Stimulated activated naive CD4-positive, alpha-beta T cell (primary cell): ENCODE results near the gene CSNK1A1.
"Not testable (repeated sequence)": the region's sequence is repeated elsewhere in the genome, so short reads cannot be mapped to it uniquely, and the experiment has no call there.

Experiments used
- DNase-seq, 6 experiments: peaks; one replicate each; lab custom pipeline; 2025; lab: John Stamatoyannopoulos, UW

Gene CSNK1A1

DNA sequence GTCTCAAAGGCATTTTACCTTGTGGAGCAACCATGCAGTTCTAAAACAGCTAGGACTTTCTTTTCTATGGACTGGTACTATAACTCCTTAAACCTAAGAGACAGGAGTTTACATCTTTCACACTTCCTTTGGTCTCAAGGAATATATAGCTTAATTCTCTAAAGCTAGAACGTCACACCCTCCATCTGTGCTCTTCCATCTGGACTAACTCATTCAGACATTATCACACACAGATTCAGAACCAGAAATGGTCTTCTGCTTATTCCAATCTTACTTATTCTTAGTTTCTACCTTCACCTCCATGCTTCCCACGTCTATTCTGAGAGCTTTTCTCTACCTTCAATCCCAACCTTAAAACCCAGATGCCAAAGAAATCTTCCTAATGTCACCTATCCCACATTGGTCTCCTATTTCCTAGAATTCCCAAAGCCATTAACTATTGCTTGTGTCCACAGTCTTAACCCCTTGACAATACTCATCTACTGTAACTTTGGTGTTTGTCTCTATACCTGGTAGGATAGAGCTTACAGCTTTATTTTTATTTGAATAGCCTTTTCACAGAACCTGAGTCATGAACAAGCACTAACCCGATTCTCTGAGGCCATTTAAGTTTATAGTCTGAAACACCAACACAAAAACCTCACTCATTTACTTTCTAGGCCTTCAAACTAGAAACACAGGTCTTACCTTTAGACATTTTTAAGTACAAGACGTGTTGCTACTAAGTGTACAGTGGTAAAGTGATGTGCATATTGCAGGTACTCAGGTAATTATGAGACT is 22.8 kb downstream of the CSNK1A1 start:
- no peak for DNase-seq

GRCh38 chr5:149526845-149527590 is 24.2 kb downstream of the CSNK1A1 start:
- no peak for DNase-seq

DNA sequence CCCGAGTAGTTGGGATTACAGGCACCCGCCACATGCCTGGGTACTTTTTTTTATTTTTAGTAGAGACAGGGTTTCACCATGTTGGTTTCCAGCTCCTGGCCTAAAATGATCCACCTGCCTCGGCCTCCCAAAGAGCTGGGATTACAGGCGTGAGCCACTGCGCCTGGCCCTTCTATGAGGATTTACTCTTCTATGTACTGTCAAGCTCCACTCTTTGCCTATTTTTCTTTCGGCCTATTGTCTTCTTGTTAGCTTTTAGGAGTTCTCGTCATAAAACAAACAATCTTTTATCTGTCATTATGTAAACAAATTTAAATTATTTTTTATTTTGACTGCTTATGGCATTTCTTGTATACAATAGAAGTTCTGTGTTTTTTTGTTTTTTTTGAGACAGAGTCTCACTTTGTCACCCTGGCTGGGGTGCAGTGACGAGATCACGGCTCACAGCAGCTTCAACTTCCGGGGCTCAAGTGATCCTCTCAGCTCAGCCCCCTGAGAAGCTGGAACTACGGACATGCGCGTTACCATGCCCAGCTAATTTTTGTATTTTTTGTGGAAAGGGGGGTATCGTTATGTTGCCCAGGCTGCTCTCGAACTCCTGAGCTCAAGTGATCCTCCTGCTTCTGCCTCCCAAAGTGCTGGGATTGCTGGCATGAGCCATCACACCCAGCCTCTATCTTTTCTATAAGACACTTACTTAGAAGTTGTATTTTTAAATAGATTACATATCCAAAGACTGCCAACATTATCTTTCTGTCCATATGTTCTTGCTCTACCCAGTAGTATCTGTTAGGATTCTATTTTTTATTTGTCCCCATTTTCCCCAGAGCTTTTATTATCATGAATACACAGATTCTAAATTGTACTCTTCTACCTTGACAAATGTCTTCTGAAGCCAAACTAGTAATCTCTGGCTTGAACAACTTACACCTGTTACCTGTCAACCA is 29.2 kb downstream of the CSNK1A1 start:
- DNase-seq, result no peak

- DNase-seq, result no peak
Observed at GRCh38 chr5:149519601-149520000, 31.6 kb downstream of the CSNK1A1 start.

DNA sequence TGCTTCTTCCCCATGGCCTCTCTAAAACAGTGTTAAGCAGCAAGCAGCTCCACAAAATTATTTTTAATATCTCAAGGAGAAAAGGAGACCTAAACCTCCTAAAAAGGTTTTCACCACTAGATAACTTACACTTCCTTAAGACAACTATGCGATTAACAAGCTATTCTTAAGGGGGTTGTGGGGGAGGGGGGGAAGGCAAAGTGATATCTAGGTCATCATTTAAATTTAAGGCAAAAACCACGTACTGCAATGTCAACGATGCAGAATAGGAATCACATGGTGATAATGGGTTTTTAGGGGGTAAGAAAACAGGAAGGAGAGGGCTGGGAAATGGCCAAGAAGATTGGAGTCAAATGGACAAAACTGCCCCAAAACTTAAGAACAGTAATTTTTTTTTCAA is 32.6 kb downstream of the CSNK1A1 start:
- DNase-seq, result no peak

DNA sequence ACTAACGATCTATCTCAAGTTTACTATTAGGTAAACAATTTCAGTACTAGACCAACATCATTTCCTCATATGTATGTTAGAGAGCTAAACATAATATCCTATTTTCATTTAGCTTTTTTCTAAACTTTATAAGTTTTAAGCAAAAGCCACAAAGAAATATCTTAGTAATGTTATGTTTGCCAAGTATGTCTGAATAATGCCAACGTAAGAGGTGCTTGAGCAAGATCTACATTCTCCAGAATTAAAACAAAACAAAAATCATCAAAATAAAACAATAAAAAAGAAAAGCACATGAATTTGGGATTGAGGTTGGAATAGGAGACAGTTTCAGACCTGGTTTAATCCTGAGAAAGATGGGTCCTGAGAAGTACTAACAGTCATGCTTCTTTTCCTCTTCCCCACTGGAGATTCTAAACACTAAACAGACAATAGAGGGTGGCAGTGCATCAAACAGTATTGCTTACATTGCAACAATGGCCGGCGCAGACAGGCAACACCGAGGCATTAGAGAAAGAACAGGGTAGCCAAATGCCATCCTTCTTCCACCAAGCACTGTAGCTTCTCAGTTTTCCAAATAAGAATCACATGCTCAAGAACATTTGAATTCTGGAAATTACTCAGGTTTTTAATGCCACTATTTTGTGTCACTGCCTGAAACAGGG is 33.6 kb downstream of the CSNK1A1 start:
- DNase-seq, result no peak

DNA sequence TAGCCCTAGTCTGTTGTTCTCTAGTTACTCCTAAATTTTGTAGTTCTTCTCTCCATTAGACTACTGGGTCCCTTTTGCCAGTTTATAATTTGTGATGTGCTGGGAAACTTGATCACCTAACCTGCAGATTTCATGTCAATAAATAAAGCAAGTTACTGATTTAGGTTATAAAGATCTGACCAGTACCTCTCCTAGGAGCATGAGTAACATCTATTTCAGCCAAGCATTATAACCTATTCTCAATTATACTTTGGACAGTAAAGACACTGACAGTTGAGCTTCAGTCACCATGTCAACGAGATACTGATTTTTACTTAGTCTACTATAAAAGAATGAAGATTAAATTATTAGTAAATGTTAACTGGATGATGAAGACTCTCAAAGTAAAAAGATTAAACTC is 36.7 kb downstream of the CSNK1A1 start:
- no peak for DNase-seq

- not testable (repeated sequence) for DNase-seq
Observed at GRCh38 chr5:149513372-149513947, 37.8 kb downstream of the CSNK1A1 start.

DNA sequence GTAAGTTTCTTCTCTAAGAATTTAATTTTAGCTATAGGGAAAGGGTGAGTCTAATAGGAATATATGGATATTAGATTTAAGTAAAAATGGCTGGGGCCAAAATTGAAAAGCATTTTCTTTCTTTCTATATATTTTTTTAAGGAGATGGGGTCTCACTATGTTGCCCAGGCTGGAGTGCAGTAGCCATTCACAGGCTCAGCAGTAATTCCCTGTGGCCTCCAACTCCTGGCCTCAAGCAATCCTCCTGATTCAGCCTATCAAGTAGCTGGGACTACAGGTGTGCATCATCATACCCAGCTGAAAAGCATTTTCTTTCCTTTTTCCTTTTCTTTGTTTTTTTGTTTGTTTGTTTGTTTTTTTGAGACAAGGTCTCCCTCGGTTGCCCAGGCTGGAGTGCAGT is 41.1 kb downstream of the CSNK1A1 start:
- DNase-seq, result no peak

- no peak for DNase-seq
Observed at GRCh38 chr5:149504677-149505076, 46.6 kb downstream of the CSNK1A1 start.

- no peak for DNase-seq
Observed at GRCh38 chr5:149503006-149503405, 48.2 kb downstream of the CSNK1A1 start.

DNA sequence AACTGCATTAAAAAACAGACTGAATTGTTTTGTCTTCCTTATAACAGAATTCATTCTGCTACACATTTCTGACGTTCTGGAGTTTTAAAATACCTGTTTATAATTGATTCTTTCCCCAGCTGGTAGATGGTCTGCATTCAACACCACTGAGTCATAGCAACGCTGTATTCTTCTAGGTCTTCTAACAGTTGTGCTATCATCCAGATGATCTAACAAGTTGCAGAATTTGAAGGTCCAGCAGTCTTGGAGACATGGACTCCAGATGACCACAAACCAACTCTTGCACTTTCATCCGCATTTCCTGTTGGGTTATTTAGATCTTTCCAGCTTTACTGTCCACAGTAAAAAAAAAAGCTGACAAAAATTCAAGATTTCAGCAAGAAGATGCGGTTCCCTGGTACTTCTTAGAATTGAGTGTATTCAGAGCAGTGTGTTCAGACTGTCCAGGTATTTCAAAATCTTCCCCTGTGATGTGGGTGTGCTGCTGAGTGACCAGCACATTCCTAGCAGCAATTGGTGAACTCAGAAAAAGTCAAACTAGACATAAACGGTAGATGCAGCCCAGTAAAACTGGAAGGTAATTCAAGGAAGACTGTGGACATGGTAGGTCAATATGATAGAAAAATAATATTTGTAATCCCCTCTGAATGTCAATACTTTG is 50.2 kb downstream of the CSNK1A1 start:
- no peak for DNase-seq

GRCh38 chr5:149498724-149499336 is 52.4 kb downstream of the CSNK1A1 start:
- no peak for DNase-seq

DNA sequence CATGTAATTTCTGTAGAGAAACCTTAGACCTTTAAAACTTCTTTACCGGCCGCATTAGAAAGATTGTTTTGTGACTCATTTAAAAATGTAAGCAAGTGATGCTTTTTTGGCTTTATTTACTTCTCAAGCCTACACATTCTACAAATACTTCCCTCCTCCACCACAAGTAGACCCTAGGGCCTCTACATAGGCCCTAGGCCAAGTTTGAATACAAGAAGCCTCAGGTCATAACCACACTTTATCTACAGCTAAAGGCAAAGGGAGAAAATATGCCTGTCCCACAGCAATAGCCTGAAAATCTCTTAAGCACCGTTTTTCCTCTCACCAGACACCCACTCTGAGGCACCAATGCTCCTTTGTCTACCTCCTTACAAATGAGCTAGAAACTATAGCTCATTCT is 53.9 kb downstream of the CSNK1A1 start:
- no peak for DNase-seq

- DNase-seq, result no peak
Observed at GRCh38 chr5:149496917-149497316, 54.3 kb downstream of the CSNK1A1 start.

- no peak for DNase-seq
Observed at GRCh38 chr5:149496166-149496565, 55.1 kb downstream of the CSNK1A1 start.

- DNase-seq, result no peak
Observed at GRCh38 chr5:149495673-149496072, 55.6 kb downstream of the CSNK1A1 start.

- DNase-seq, result no peak
Observed at GRCh38 chr5:149493316-149493715, 57.9 kb downstream of the CSNK1A1 start.

DNA sequence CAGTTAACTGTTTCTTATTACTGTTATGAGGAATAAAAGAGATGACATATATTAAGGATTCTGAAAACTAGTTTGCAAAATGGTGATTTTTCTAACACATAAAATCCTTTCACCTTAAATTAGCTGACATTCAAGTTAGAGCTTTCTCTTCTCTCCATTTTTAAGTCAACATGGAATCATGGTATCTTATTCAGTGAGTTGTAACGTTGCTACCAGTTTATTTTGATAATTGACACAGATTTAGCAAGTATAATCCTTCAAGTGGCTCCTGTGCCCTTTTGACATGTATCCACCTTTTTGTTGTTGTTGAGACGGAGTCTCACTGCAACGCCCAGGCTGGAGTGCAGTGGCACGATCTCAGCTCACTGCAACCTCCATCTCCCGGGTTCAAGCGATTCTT is 58.5 kb downstream of the CSNK1A1 start:
- DNase-seq, result no peak
